ENCODE results near the gene CYP46A1.

The CYP46A1 gene

GRCh38 chr14:99648027-99648784, 35.9 kb upstream of the CYP46A1 start:
- no peak overlapping the region for H3K4me3 ChIP-seq (ENCODE audit: low read depth, low read length)
- peaks cover 6% of the 10 kb centered on the region for H3K4me1 ChIP-seq (ENCODE audit: control insufficient read depth, insufficient read depth, low read length)
- no peak overlapping the region for H3K9ac ChIP-seq (ENCODE audit: low read depth, low read length)
- H3K27me3 ChIP-seq (ENCODE audit: control insufficient read depth, insufficient read depth, low read length) = peaks cover 19% of the 10 kb centered on the region
- H3K9me3 ChIP-seq (ENCODE audit: control insufficient read depth, insufficient read depth, low read length) = no peaks in the 10 kb centered on the region
- H3K36me3 ChIP-seq (ENCODE audit: control insufficient read depth, insufficient read depth, low read length) = no peaks in the 10 kb centered on the region

- H3K9ac ChIP-seq (ENCODE audit: low read depth, low read length) = no peak overlapping the region
- H3K36me3 ChIP-seq (ENCODE audit: control insufficient read depth, insufficient read depth, low read length) = no peaks in the 10 kb centered on the region
- no peaks in the 10 kb centered on the region for H3K9me3 ChIP-seq (ENCODE audit: control insufficient read depth, insufficient read depth, low read length)
- no peak overlapping the region for H3K4me3 ChIP-seq (ENCODE audit: low read depth, low read length)
- H3K4me1 ChIP-seq (ENCODE audit: control insufficient read depth, insufficient read depth, low read length) = peaks cover under 1% of the 10 kb centered on the region
- H3K27me3 ChIP-seq (ENCODE audit: control insufficient read depth, insufficient read depth, low read length) = peaks cover 9% of the 10 kb centered on the region
Observed at GRCh38 chr14:99649219-99649618, 34.9 kb upstream of the CYP46A1 start.

GRCh38 chr14:99649643-99650042, 34.5 kb upstream of the CYP46A1 start:
- H3K27me3 ChIP-seq (ENCODE audit: control insufficient read depth, insufficient read depth, low read length) = peaks cover 5% of the 10 kb centered on the region
- no peak overlapping the region for H3K9ac ChIP-seq (ENCODE audit: low read depth, low read length)
- no peak overlapping the region for H3K4me3 ChIP-seq (ENCODE audit: low read depth, low read length)
- H3K9me3 ChIP-seq (ENCODE audit: control insufficient read depth, insufficient read depth, low read length) = no peaks in the 10 kb centered on the region
- no peaks in the 10 kb centered on the region for H3K4me1 ChIP-seq (ENCODE audit: control insufficient read depth, insufficient read depth, low read length)
- H3K36me3 ChIP-seq (ENCODE audit: control insufficient read depth, insufficient read depth, low read length) = no peaks in the 10 kb centered on the region

DNA sequence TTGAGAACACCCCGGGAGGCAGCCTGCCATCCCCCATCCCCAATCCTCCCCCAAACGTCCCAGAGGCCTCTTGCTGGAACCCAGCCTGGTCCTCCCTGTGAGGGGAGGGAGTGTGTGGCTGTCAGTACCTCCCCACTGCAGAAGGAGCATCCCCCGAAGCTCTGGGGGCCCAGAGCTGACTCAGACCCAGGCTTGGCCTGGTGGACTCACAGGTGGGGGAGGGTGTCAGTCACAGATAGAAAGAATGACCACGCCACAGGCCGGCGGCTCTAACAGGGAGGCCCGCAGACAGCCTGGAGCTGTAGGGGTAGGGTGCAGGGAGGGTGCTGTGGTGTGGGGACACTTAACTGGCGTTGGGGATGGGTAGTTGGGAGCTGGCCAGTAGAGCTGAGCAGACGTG, 33.9 kb upstream of the CYP46A1 start:
- no peak overlapping the region for H3K4me3 ChIP-seq (ENCODE audit: low read depth, low read length)
- no peaks in the 10 kb centered on the region for H3K36me3 ChIP-seq (ENCODE audit: control insufficient read depth, insufficient read depth, low read length)
- no peaks in the 10 kb centered on the region for H3K4me1 ChIP-seq (ENCODE audit: control insufficient read depth, insufficient read depth, low read length)
- no peaks in the 10 kb centered on the region for H3K9me3 ChIP-seq (ENCODE audit: control insufficient read depth, insufficient read depth, low read length)
- no peak overlapping the region for H3K9ac ChIP-seq (ENCODE audit: low read depth, low read length)
- peaks cover 5% of the 10 kb centered on the region for H3K27me3 ChIP-seq (ENCODE audit: control insufficient read depth, insufficient read depth, low read length)

- Histone ChIP-seq H3K9ac (ENCODE audit: low read depth, low read length) (no peak overlapping the region), H3K9me3 (ENCODE audit: control insufficient read depth, insufficient read depth, low read length) (no peaks in the 10 kb centered on the region)
Observed at GRCh38 chr14:99651953-99652746, 31.9 kb upstream of the CYP46A1 start.

GRCh38 chr14:99654235-99654985, 29.7 kb upstream of the CYP46A1 start:
- Histone ChIP-seq H3K4me1 (ENCODE audit: control insufficient read depth, insufficient read depth, low read length) (no peaks in the 10 kb centered on the region), H3K36me3 (ENCODE audit: control insufficient read depth, insufficient read depth, low read length) (no peaks in the 10 kb centered on the region), H3K27me3 (ENCODE audit: control insufficient read depth, insufficient read depth, low read length) (peaks cover 5% of the 10 kb centered on the region), H3K9me3 (ENCODE audit: control insufficient read depth, insufficient read depth, low read length) (no peaks in the 10 kb centered on the region), H3K4me3 (ENCODE audit: low read depth, low read length) (no peak overlapping the region), H3K9ac (ENCODE audit: low read depth, low read length) (no peak overlapping the region)

More at GRCh38 chr14:99651953-99652746, 31.9 kb upstream of the CYP46A1 start:
- Histone ChIP-seq H3K4me3 (ENCODE audit: low read depth, low read length) (no peak overlapping the region), H3K27me3 (ENCODE audit: control insufficient read depth, insufficient read depth, low read length) (peaks cover 2% of the 10 kb centered on the region), H3K36me3 (ENCODE audit: control insufficient read depth, insufficient read depth, low read length) (no peaks in the 10 kb centered on the region), H3K4me1 (ENCODE audit: control insufficient read depth, insufficient read depth, low read length) (no peaks in the 10 kb centered on the region)

DNA sequence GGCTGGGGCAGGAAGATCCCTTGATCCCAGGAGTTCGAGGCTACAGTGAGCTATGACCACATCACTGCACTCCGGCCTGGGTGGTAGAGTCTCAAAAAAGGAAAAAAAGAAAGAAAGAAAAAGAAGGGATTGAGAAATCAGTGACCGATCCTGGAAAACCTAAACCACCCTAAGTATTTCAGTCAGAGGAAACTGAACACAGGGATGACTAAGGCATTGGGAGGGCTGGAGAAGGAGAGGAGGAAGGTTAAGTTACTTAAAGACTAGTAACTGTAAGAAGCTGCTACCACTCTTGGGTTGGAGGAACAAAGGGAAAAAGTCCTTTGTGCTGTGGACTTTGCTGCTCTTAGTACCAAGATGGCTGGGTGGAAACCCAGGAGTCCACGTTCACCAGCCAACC, 28.6 kb upstream of the CYP46A1 start:
- peaks cover 2% of the 10 kb centered on the region for H3K4me1 ChIP-seq (ENCODE audit: control insufficient read depth, insufficient read depth, low read length)
- no peaks in the 10 kb centered on the region for H3K9me3 ChIP-seq (ENCODE audit: control insufficient read depth, insufficient read depth, low read length)
- H3K9ac ChIP-seq (ENCODE audit: low read depth, low read length) = no peak overlapping the region
- H3K36me3 ChIP-seq (ENCODE audit: control insufficient read depth, insufficient read depth, low read length) = no peaks in the 10 kb centered on the region
- H3K4me3 ChIP-seq (ENCODE audit: low read depth, low read length) = no peak overlapping the region
- H3K27me3 ChIP-seq (ENCODE audit: control insufficient read depth, insufficient read depth, low read length) = peaks cover 5% of the 10 kb centered on the region

GRCh38 chr14:99656171-99656570, 27.9 kb upstream of the CYP46A1 start:
- Histone ChIP-seq H3K9ac (ENCODE audit: low read depth, low read length) (no peak overlapping the region), H3K36me3 (ENCODE audit: control insufficient read depth, insufficient read depth, low read length) (no peaks in the 10 kb centered on the region), H3K27me3 (ENCODE audit: control insufficient read depth, insufficient read depth, low read length) (peaks cover 5% of the 10 kb centered on the region), H3K4me1 (ENCODE audit: control insufficient read depth, insufficient read depth, low read length) (peaks cover 5% of the 10 kb centered on the region), H3K9me3 (ENCODE audit: control insufficient read depth, insufficient read depth, low read length) (no peaks in the 10 kb centered on the region), H3K4me3 (ENCODE audit: low read depth, low read length) (no peak overlapping the region)

DNA sequence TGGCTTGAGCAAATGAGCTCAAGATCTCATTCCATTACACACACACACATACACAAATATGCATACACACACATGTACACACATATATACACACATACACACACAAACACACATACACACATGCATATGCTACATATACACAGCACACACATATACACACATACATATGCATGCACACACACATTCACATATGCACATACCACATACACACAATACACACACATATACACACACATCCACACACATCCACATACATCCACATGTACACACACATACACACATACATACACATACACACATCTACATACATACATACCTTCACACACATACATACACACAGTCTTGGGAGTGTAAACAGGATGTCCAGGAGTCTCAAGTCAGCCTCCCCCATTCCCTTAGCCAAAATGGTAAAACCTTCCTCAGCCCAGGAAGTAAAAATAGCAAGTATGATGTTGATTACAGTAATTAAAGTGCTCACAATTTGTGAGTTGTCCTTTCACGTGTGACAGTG, 26.4 kb upstream of the CYP46A1 start:
- Histone ChIP-seq H3K36me3 (ENCODE audit: control insufficient read depth, insufficient read depth, low read length) (no peaks in the 10 kb centered on the region), H3K4me1 (ENCODE audit: control insufficient read depth, insufficient read depth, low read length) (peaks cover 8% of the 10 kb centered on the region), H3K4me3 (ENCODE audit: low read depth, low read length) (no peak overlapping the region)

GRCh38 chr14:99658218-99658845, 25.8 kb upstream of the CYP46A1 start:
- no peaks in the 10 kb centered on the region for H3K36me3 ChIP-seq (ENCODE audit: control insufficient read depth, insufficient read depth, low read length)

More for the DNA sequence above, 26.4 kb upstream of the CYP46A1 start:
- Histone ChIP-seq H3K27me3 (ENCODE audit: control insufficient read depth, insufficient read depth, low read length) (peaks cover 5% of the 10 kb centered on the region), H3K9ac (ENCODE audit: low read depth, low read length) (no peak overlapping the region), H3K9me3 (ENCODE audit: control insufficient read depth, insufficient read depth, low read length) (no peaks in the 10 kb centered on the region)

DNA sequence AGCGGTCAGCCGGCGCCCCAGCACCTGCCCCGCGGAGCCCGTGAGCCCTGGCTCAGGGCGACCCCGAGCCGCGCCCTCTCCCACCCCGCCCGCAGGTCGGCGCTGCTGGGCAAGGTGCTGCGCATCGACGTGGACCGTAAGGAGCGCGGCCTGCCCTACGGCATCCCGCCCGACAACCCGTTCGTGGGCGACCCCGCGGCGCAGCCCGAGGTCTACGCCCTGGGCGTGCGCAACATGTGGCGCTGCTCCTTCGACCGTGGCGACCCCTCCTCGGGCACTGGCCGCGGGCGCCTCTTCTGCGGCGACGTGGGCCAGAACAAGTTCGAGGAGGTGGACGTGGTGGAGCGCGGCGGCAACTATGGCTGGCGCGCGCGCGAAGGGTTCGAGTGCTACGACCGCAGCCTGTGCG, 24.8 kb upstream of the CYP46A1 start:
- H3K9me3 ChIP-seq (ENCODE audit: control insufficient read depth, insufficient read depth, low read length) = no peaks in the 10 kb centered on the region
- no peaks in the 10 kb centered on the region for H3K36me3 ChIP-seq (ENCODE audit: control insufficient read depth, insufficient read depth, low read length)

More at GRCh38 chr14:99658218-99658845, 25.8 kb upstream of the CYP46A1 start:
- peaks cover 10% of the 10 kb centered on the region for H3K4me1 ChIP-seq (ENCODE audit: control insufficient read depth, insufficient read depth, low read length)
- H3K27me3 ChIP-seq (ENCODE audit: control insufficient read depth, insufficient read depth, low read length) = peaks cover 5% of the 10 kb centered on the region
- H3K9me3 ChIP-seq (ENCODE audit: control insufficient read depth, insufficient read depth, low read length) = no peaks in the 10 kb centered on the region
- no peak overlapping the region for H3K4me3 ChIP-seq (ENCODE audit: low read depth, low read length)
- no peak overlapping the region for H3K9ac ChIP-seq (ENCODE audit: low read depth, low read length)

More for the DNA sequence above, 24.8 kb upstream of the CYP46A1 start:
- Histone ChIP-seq H3K9ac (ENCODE audit: low read depth, low read length) (no peak overlapping the region), H3K4me1 (ENCODE audit: control insufficient read depth, insufficient read depth, low read length) (peaks cover 16% of the 10 kb centered on the region), H3K27me3 (ENCODE audit: control insufficient read depth, insufficient read depth, low read length) (peaks cover 5% of the 10 kb centered on the region), H3K4me3 (ENCODE audit: low read depth, low read length) (peak overlapping the region; percentile 31)

All from iPS-15b (cell line).